T-cell (primary cell): ENCODE data around the gene C19orf53. TPM values are rescaled to one million over a fixed set of nuclear protein-coding genes. Genes with fewer than 3 reads are reported as not detected.
"Not testable (repeated sequence)": the region's sequence is repeated elsewhere in the genome, so short reads cannot be mapped to it uniquely, and the experiment has no call there.

Source experiments
- ATAC-seq, 4 experiments: fragments of 200-7000 bp in 3 of 4; fragments of 150-1000 bp in 1 of 4; cut with Tn5 transposase; replicated peaks in 1 of 4; 1 replicate in 3 of 4; 2 replicates in 1 of 4; pipeline ENCODE4 v1.10.0; 2021; ENCODE audit warnings: moderate library complexity in 3 of 4, mild to moderate bottlenecking in 2 of 4, moderate number of reproducible peaks in 1 of 4
- CTCF ChIA-PET, 2 donors: fragments of 300-600 bp; sonication (Branson Sonifier 250); formaldehyde crosslinking; loops; one replicate each; lab custom pipeline; 2022; ENCODE audit warnings: antibody characterized with exemption in 2 of 2; lab: Charles Lee
- POLR2A ChIA-PET, 2 donors: fragments of 300-600 bp; sonication (Branson Sonifier 250); formaldehyde crosslinking; loops; one replicate each; lab custom pipeline; 2022; ENCODE audit warnings: antibody characterized with exemption in 2 of 2; lab: Charles Lee
- DNase-seq, 35 experiments: peaks; one replicate each; pipeline versions ENCODE4 v3.0.0 to v3.0.0-alpha.2; 2013 to 2023
- H3K27ac ChIP-seq: one replicate; pipeline ENCODE4 v1.5.1; 2013; ENCODE audit warnings: low read length
- H3K27me3 ChIP-seq, 2 experiments: replicated peaks in 1 of 2; 1 replicate in 1 of 2; 2 replicates in 1 of 2; pipeline versions ENCODE4 v1.6.1 to v1.7.0; 2013; ENCODE audit warnings: low read length in 1 of 2, mixed read lengths in 1 of 2; ENCODE audit not compliant: control insufficient read depth in 2 of 2, insufficient read depth in 2 of 2; ENCODE audit errors: extremely low read depth in 1 of 2
- H3K36me3 ChIP-seq, 2 donors: 1 replicate in 1 of 2; 2 replicates in 1 of 2; pipeline versions ENCODE4 v1.6.1 to v1.7.0; 2013; ENCODE audit warnings: low read length in 1 of 2; ENCODE audit not compliant: control insufficient read depth in 2 of 2, insufficient read depth in 1 of 2; ENCODE audit errors: extremely low read depth in 1 of 2
- H3K4me1 ChIP-seq, 2 experiments: 1 replicate in 1 of 2; 2 replicates in 1 of 2; pipeline versions ENCODE4 v1.6.1 to v1.7.0; 2013; ENCODE audit warnings: low read length in 2 of 2, mixed read lengths in 1 of 2; ENCODE audit not compliant: insufficient read depth in 2 of 2, control insufficient read depth in 1 of 2; ENCODE audit errors: extremely low read depth in 1 of 2
- H3K4me3 ChIP-seq, 2 donors: 1 replicate in 1 of 2; 2 replicates in 1 of 2; pipeline versions ENCODE4 v1.5.1 to v1.7.0; 2013; ENCODE audit warnings: mild to moderate bottlenecking in 2 of 2, low read length in 1 of 2, moderate library complexity in 1 of 2; ENCODE audit not compliant: control insufficient read depth in 1 of 2; ENCODE audit errors: extremely low read depth in 1 of 2
- H3K9me3 ChIP-seq: 2 replicates; pipeline ENCODE4 v1.7.0; 2013
- H3K27ac Mint-ChIP-seq, 2 donors: one replicate each; pipeline ENCODE4 v1.8.0; 2020 to 2021; ENCODE audit warnings: mild to moderate bottlenecking in 2 of 2, mixed read lengths in 2 of 2
- H3K27me3 Mint-ChIP-seq, 2 donors: one replicate each; pipeline ENCODE4 v1.8.0; 2021 to 2022; ENCODE audit warnings: mixed read lengths in 2 of 2
- H3K36me3 Mint-ChIP-seq: one replicate; pipeline ENCODE4 v1.8.0; 2021; ENCODE audit warnings: mixed read lengths
- H3K4me1 Mint-ChIP-seq, 3 donors: one replicate each; pipeline ENCODE4 v1.8.0; 2020 to 2022; ENCODE audit warnings: mixed read lengths in 3 of 3, mild to moderate bottlenecking in 1 of 3
- H3K4me3 Mint-ChIP-seq, 3 donors: one replicate each; pipeline ENCODE4 v1.8.0; 2020 to 2022; ENCODE audit warnings: mild to moderate bottlenecking in 3 of 3, mixed read lengths in 3 of 3, moderate library complexity in 3 of 3
- H3K9me3 Mint-ChIP-seq, 3 donors: one replicate each; pipeline ENCODE4 v1.8.0; 2020 to 2022; ENCODE audit warnings: mixed read lengths in 3 of 3
- WGBS: methylation state at CpG from one replicate; pipeline ENCODE4 v1.1.5; 2013; ENCODE audit warnings: missing lambda C conversion rate; ENCODE audit not compliant: insufficient coverage; 5-methylcytosine and 5-hydroxymethylcytosine counted together
- total RNA-seq, 35 experiments: library from RNA in 6 of 35; stranded (reverse) in 6 of 35; fragments of 120-200 nt in 1 of 35; gene quantifications; one replicate each; pipeline versions ENCODE4 v1.2.1 to v1.2.4 and lab custom pipeline; 2013 to 2026

Gene C19orf53
- total RNA-seq, 5 donors from 2014 or later (not counting 1 experiment from before 2014, with no cell fraction given), result 69.7 to 82.1 (median 76.8) TPM

GRCh38 chr19:13778847-13779246, 4.6 kb downstream of the C19orf53 start:
- WGBS, result 88% methylated on average over 5 of the region's 6 CpGs
- ChIA-PET POLR2A (interaction anchor here in 1 of 2 donors (0.6 kb wide), 1 partner anchor 20 kb away, joined by 7 read pairs; no protein-coding TSS in a partner anchor), CTCF (no interaction called here)
- Mint-ChIP-seq H3K36me3 (peaks cover 21% of the 10 kb centered on the region), H3K9me3 (no peaks in the 10 kb centered on the region), H3K4me1 (peaks cover 25 to 39% (median 34%) of the 10 kb centered on the region in 3 donors), H3K27me3 (no peaks in the 10 kb centered on the region), H3K4me3 (no peak overlapping the region), H3K27ac (no peak overlapping the region)
- no peaks in the 10 kb centered on the region for H3K9me3 ChIP-seq
- peaks cover 9 to 27% of the 10 kb centered on the region in 2 experiments for H3K4me1 ChIP-seq
- no peaks in the 10 kb centered on the region for H3K27me3 ChIP-seq
- ATAC-seq (no peak), DNase-seq (no peak)
- peaks cover 7 to 30% of the 10 kb centered on the region in 2 donors for H3K36me3 ChIP-seq
- no peak overlapping the region for H3K27ac ChIP-seq
- no peak overlapping the region for H3K4me3 ChIP-seq

GRCh38 chr19:13779794-13780193, 5.5 kb downstream of the C19orf53 start:
- Histone ChIP-seq H3K36me3 (peaks cover 7 to 30% of the 10 kb centered on the region in 2 donors), H3K4me1 (peaks cover 9 to 32% of the 10 kb centered on the region in 2 experiments)
- not testable (repeated sequence) for H3K27me3 ChIP-seq, ATAC-seq, H3K27me3 Mint-ChIP-seq, H3K27ac ChIP-seq, H3K9me3 Mint-ChIP-seq, DNase-seq, H3K4me3 Mint-ChIP-seq, H3K4me3 ChIP-seq, H3K9me3 ChIP-seq
- Mint-ChIP-seq H3K27ac (peak overlapping the region in 1 of 2 donors; percentile 11), H3K36me3 (peaks cover 21% of the 10 kb centered on the region), H3K4me1 (peaks cover 23 to 36% (median 31%) of the 10 kb centered on the region in 3 donors)
- ChIA-PET CTCF (interaction anchor here in 1 of 2 donors (0.7 kb wide), 1 partner anchor 658 kb away, joined by 5 read pairs; no protein-coding TSS in a partner anchor), POLR2A (interaction anchor here in 1 of 2 donors (0.6 kb wide), 1 partner anchor 756 kb away, joined by 3 read pairs; no protein-coding TSS in a partner anchor)
- WGBS, result 100% methylated on average over 7 of the region's 8 CpGs

- peaks cover 6 to 23% of the 10 kb centered on the region in 2 donors for H3K36me3 ChIP-seq
- peaks cover 0 to 24% of the 10 kb centered on the region in 2 experiments for H3K4me1 ChIP-seq
- no peak overlapping the region for H3K27ac ChIP-seq
- Mint-ChIP-seq H3K9me3 (no peaks in the 10 kb centered on the region), H3K36me3 (peaks cover 17% of the 10 kb centered on the region), H3K4me1 (peaks cover 14 to 30% (median 23%) of the 10 kb centered on the region in 3 donors), H3K4me3 (no peak overlapping the region), H3K27me3 (no peaks in the 10 kb centered on the region), H3K27ac (peak overlapping the region in 1 of 2 donors; percentile 11)
- peaks cover 0 to 2% of the 10 kb centered on the region in 2 experiments for H3K27me3 ChIP-seq
- H3K9me3 ChIP-seq, result no peaks in the 10 kb centered on the region
- ATAC-seq (no peak), DNase-seq (no peak)
- no peak overlapping the region for H3K4me3 ChIP-seq
- WGBS, result no CpG with 5 or more reads among the region's 5 CpGs
- ChIA-PET CTCF (no interaction called here), POLR2A (interaction anchor here in 1 of 2 donors (0.6 kb wide), 1 partner anchor 18 kb away, joined by 3 read pairs; no protein-coding TSS in a partner anchor)
These were observed 7.3 kb downstream of the C19orf53 start for GRCh38 chr19:13781547-13781946.

- Mint-ChIP-seq H3K36me3 (peaks cover 14% of the 10 kb centered on the region), H3K27ac (peak overlapping the region in 1 of 2 donors; percentile 68), H3K4me3 (no peak overlapping the region), H3K27me3 (no peaks in the 10 kb centered on the region), H3K9me3 (no peaks in the 10 kb centered on the region), H3K4me1 (peaks cover 19 to 34% (median 23%) of the 10 kb centered on the region in 3 donors)
- ChIA-PET POLR2A (no interaction called here), CTCF (no interaction called here)
- peaks cover 4 to 19% of the 10 kb centered on the region in 2 donors for H3K36me3 ChIP-seq
- no peak overlapping the region for H3K27ac ChIP-seq
- DNase-seq (no peak), ATAC-seq (no peak)
- H3K4me3 ChIP-seq, result no peak overlapping the region
- peaks cover 0 to 2% of the 10 kb centered on the region in 2 experiments for H3K27me3 ChIP-seq
- H3K9me3 ChIP-seq, result no peaks in the 10 kb centered on the region
- H3K4me1 ChIP-seq, result peaks cover 0 to 25% of the 10 kb centered on the region in 2 experiments
- WGBS, result 84% methylated on average over 7 of the region's 8 CpGs
These were observed 8.3 kb downstream of the C19orf53 start for GRCh38 chr19:13782537-13782936.

- WGBS, result 92% methylated on average over 11 of the region's 18 CpGs
- Mint-ChIP-seq H3K9me3 (no peaks in the 10 kb centered on the region), H3K36me3 (peaks cover 4% of the 10 kb centered on the region), H3K4me1 (peaks cover 29 to 39% (median 33%) of the 10 kb centered on the region in 3 donors), H3K27ac (peak overlapping the region in 1 of 2 donors; percentile 44), H3K4me3 (no peak overlapping the region), H3K27me3 (no peaks in the 10 kb centered on the region)
- Histone ChIP-seq H3K27me3 (peaks cover 0 to 2% of the 10 kb centered on the region in 2 experiments), H3K4me3 (no peak overlapping the region), H3K27ac (no peak overlapping the region), H3K4me1 (peaks cover 7 to 38% of the 10 kb centered on the region in 2 experiments), H3K9me3 (no peaks in the 10 kb centered on the region), H3K36me3 (peaks cover 0 to 6% of the 10 kb centered on the region in 2 donors)
- DNase-seq (no peak), ATAC-seq (no peak)
- POLR2A ChIA-PET, result interaction anchor here in 1 of 2 donors (0.5 to 0.8 kb wide), 2 partner anchors 62 to 170 kb away, joined by 3 to 7 read pairs; no protein-coding TSS in a partner anchor
- CTCF ChIA-PET, result interaction anchor here (0.6 to 3.0 kb wide), 8 partner anchors 17 to 352 kb away, joined by 3 to 24 read pairs (median 4); partner anchors contain the start of gene ASF1B (in 1 of the 2)
These were observed 9.6 kb downstream of the C19orf53 start for GRCh38 chr19:13783565-13784500.
